Measurements from ENCODE around the gene ABCF2. TPM values are rescaled to one million over a fixed set of nuclear protein-coding genes. Genes with fewer than 3 reads are reported as not detected.

Gene ABCF2
- total and polyA plus RNA-seq, 2 donors from 2014 or later = 22.5 to 30.8 TPM

DNA sequence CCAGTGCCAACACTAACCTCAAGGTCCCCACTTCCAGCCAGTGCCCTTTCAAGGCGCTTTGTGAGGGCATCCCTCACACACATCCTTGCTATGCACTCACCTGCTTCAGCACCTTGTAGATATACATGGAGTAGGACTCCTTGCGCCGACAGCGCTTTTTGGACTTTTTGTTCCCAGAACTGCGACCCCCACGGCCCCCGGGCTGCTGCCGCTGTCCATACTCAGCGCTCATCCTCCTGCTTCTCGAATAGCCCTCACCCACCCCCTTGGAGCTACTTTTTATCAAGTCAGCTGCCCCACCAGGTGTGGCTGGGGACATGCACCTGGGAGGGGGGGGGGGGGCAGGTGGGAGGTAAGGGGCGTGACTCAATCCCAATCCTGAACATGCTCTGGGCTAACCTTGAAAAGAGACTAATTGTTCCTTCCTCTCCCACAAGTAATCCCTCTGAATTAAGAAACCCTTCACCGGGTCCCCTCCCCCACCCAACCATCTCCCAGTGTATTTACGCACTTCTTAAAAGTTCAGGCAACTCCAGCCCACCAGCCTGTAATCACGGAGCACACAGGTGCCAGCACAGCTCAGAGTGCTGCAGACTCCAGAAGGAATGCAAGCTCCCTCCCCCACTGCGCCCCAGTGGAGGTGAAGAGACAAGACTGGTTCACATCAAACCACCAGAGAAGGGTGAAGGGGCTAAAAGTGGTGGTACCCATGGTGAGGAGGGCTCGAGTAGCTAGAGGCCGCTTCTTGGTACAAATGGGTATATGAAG, 16.7 kb downstream of the ABCF2 start, which contains the start of gene H2BK1:
H2BK1 (minus strand) TSS at position 402 of the 768 bp plus-strand sequence; CDS start at position 232, 170 bp downstream.
- Histone ChIP-seq H3K27ac (ENCODE audit: low read depth in 2 of 2, low read length in 2 of 2) (no peak within 1 kb of the TSS), H3K27me3 (ENCODE audit: control insufficient read depth, insufficient read depth, low read length) (no peaks in the 10 kb centered on the region), H3K4me3 (ENCODE audit: low read length in 3 of 3) (no peak within 1 kb of the TSS), H3K9ac (ENCODE audit: low read length in 3 of 3) (no peak within 1 kb of the TSS), H3K4me1 (ENCODE audit: control insufficient read depth in 2 of 3, insufficient read depth in 2 of 3, low read depth in 1 of 3, low read length in 3 of 3) (no peaks in the 10 kb centered on the region), H3K9me3 (ENCODE audit: control insufficient read depth in 2 of 3, insufficient read depth in 1 of 3, low read length in 3 of 3) (no peaks in the 10 kb centered on the region), H3K36me3 (ENCODE audit: control insufficient read depth in 2 of 3, insufficient read depth in 3 of 3, low read length in 3 of 3) (peaks cover 0 to 16% (median 4%) of the 10 kb centered on the region in 3 donors)
- DNase-seq (no peak), FAIRE-seq (no peak)
- TF ChIP-seq, protein P1, sequence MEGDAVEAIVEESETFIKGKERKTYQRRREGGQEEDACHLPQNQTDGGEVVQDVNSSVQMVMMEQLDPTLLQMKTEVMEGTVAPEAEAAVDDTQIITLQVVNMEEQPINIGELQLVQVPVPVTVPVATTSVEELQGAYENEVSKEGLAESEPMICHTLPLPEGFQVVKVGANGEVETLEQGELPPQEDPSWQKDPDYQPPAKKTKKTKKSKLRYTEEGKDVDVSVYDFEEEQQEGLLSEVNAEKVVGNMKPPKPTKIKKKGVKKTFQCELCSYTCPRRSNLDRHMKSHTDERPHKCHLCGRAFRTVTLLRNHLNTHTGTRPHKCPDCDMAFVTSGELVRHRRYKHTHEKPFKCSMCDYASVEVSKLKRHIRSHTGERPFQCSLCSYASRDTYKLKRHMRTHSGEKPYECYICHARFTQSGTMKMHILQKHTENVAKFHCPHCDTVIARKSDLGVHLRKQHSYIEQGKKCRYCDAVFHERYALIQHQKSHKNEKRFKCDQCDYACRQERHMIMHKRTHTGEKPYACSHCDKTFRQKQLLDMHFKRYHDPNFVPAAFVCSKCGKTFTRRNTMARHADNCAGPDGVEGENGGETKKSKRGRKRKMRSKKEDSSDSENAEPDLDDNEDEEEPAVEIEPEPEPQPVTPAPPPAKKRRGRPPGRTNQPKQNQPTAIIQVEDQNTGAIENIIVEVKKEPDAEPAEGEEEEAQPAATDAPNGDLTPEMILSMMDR (IDR thresholded peaks at IDR 0.05; ENCODE audit: borderline replicate concordance, extremely low read depth, insufficient read depth) = no peak
- intact Hi-C loops (cut with DNase I) = no loop called here

DNA sequence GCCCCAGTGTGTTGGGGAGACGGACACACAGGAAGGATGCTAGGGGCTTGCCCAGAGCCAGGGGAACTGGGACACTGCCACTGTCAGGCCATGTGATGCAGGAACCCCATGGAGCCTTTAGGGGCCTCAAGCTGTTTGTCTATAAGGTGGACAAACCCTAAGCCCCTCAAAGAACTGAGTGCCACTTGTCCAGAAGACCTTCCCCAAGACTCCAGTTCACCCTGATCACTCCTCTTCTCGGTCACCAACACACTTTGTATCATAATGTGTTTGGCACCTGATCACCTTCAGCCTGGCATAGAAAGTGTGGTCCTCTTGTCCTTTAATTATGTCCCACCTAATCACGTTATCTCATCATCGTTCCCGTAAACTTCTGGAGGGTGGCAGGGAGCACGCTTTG, 17.4 kb downstream of the ABCF2 start:
- H3K27me3 ChIP-seq (ENCODE audit: control insufficient read depth, insufficient read depth, low read length) = no peaks in the 10 kb centered on the region
- FAIRE-seq (no peak), DNase-seq (no peak)
- intact Hi-C loops (cut with DNase I) = no loop called here
- H3K4me1 ChIP-seq (ENCODE audit: control insufficient read depth in 2 of 3, insufficient read depth in 2 of 3, low read depth in 1 of 3, low read length in 3 of 3) = no peaks in the 10 kb centered on the region
- TF ChIP-seq, protein P1 (IDR thresholded peaks at IDR 0.05; ENCODE audit: borderline replicate concordance, extremely low read depth, insufficient read depth) = no peak
- no peak overlapping the region for H3K9ac ChIP-seq (ENCODE audit: low read length in 3 of 3)
- H3K4me3 ChIP-seq (ENCODE audit: low read length in 3 of 3) = no peak overlapping the region
- H3K27ac ChIP-seq (ENCODE audit: low read depth in 2 of 2, low read length in 2 of 2) = no peak overlapping the region
- H3K9me3 ChIP-seq (ENCODE audit: control insufficient read depth in 2 of 3, insufficient read depth in 1 of 3, low read length in 3 of 3) = no peaks in the 10 kb centered on the region
- H3K36me3 ChIP-seq (ENCODE audit: control insufficient read depth in 2 of 3, insufficient read depth in 3 of 3, low read length in 3 of 3) = peaks cover 0 to 9% (median 0%) of the 10 kb centered on the region in 3 donors

DNA sequence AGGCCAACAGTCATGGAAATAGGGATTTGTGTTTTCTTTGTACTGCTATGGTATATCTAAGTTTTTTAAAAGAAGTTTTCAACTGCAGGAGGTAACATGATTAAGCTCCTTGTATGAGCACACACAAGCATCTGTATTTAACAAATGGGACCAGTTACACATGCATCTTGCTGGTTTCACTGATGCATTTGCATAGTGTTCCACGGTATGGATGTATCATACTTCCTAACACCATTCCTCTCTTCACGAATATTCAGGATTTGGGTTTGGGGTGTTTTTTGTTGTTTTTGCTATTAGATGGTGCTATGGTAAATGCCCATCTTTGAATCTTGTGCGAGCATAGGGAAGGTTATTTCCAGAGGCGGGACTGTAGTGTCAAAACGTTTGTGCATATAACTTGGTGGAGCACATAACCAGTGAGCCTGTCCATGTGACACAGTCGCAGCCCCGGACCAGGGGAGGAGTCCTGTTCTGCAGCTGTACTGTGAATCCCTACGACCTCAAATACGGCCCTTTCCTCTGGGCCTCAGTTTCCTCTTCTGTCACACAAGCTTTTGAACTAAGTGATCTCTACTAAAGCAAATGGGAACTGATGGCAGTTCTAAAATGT, 18.6 kb downstream of the ABCF2 start:
- no peaks in the 10 kb centered on the region for H3K9me3 ChIP-seq (ENCODE audit: control insufficient read depth in 2 of 3, insufficient read depth in 1 of 3, low read length in 3 of 3)
- intact Hi-C loops (cut with DNase I) = no loop called here
- H3K27ac ChIP-seq (ENCODE audit: low read depth in 2 of 2, low read length in 2 of 2) = no peak overlapping the region
- H3K27me3 ChIP-seq (ENCODE audit: control insufficient read depth, insufficient read depth, low read length) = no peaks in the 10 kb centered on the region
- H3K9ac ChIP-seq (ENCODE audit: low read length in 3 of 3) = no peak overlapping the region
- H3K36me3 ChIP-seq (ENCODE audit: control insufficient read depth in 2 of 3, insufficient read depth in 3 of 3, low read length in 3 of 3) = peaks cover 0 to 2% (median 0%) of the 10 kb centered on the region in 3 donors
- TF ChIP-seq, protein P1 (IDR thresholded peaks at IDR 0.05; ENCODE audit: borderline replicate concordance, extremely low read depth, insufficient read depth) = no peak
- DNase-seq (no peak), FAIRE-seq (no peak)
- H3K4me3 ChIP-seq (ENCODE audit: low read length in 3 of 3) = no peak overlapping the region
- H3K4me1 ChIP-seq (ENCODE audit: control insufficient read depth in 2 of 3, insufficient read depth in 2 of 3, low read depth in 1 of 3, low read length in 3 of 3) = no peaks in the 10 kb centered on the region

All from kidney (tissue), 14 donors.